Measurements from ENCODE around the gene GGA3. TPM values are rescaled to one million over a fixed set of nuclear protein-coding genes. Genes with fewer than 3 reads are reported as not detected.

Gene GGA3
- total RNA-seq, 4 donors from 2014 or later, result 31.3 to 42.3 (median 35.3) TPM

- in situ Hi-C loops (cut with MboI; ENCODE audit: low sequenced_read_pairs in 4 of 4) (no loop called here), intact Hi-C loops (cut with DNase I; ENCODE audit: low total_unique reads) (loop anchor here (1.0 to 2.0 kb wide), 3 partner anchors 18 to 155 kb away; partner anchors contain the start of gene SLC25A19)
- no peaks in the 10 kb centered on the region for H3K27me3 ChIP-seq
Measured at GRCh38 chr17:75270218-75270965, 9.0 kb upstream of the GGA3 start.

DNA sequence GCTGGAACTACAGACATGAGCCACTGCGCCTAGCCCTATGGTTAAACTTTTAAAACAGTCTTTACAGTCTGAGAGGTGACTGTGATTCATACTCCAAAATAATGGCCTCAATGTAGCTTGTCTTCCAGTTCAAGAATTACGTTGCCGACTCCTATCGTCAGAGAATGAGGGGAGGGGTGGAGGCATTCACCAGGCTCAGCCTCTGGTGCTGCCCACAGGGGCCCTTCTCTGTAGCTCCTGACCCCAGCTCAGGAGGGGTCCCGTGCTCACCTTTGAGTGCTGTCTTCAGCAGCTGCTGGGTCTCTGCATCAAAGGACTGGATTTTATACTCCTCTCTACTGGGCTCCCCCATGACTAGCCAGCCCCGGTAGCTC lies 8.4 kb upstream of the GGA3 start:
- TF ChIP-seq POLR2A (IDR thresholded peaks at IDR 0.05), result no peak
- TF ChIP-seq CTCF (IDR thresholded peaks at IDR 0.05 in 4 of 5, conservative IDR thresholded peaks at IDR 0.05 in 1 of 5), result no peak
- intact Hi-C loops (cut with DNase I; ENCODE audit: low total_unique reads) (loop anchor here (1.0 to 10.0 kb wide), 4 partner anchors 19 to 245 kb away; partner anchors contain the start of genes CASKIN2, SLC25A19 and TSEN54), in situ Hi-C loops (cut with MboI; ENCODE audit: low sequenced_read_pairs in 4 of 4) (no loop called here)
- no peaks in the 10 kb centered on the region for H3K27me3 ChIP-seq
- ATAC-seq, result no peak
- peak overlapping the region; percentile 82 to 98 (median 88) for H3K4me3 ChIP-seq
- peaks cover 0 to 27% of the 10 kb centered on the region in 2 donors for H3K36me3 ChIP-seq
- peaks cover 18 to 33% of the 10 kb centered on the region in 2 donors for H3K4me1 ChIP-seq
- H3K9me3 ChIP-seq, result no peaks in the 10 kb centered on the region
- DNase-seq, result no peak
- peak overlapping the region; percentile 96 to 100 (median 98) for H3K27ac ChIP-seq

More at GRCh38 chr17:75270218-75270965, 9.0 kb upstream of the GGA3 start:
- DNase-seq (peak; percentile 67 to 93), ATAC-seq (peak; percentile 74 to 83)
- Histone ChIP-seq H3K27ac (peak overlapping the region; percentile 96 to 100 (median 98)), H3K36me3 (peaks cover 0 to 21% of the 10 kb centered on the region in 2 donors), H3K4me3 (peak overlapping the region; percentile 82 to 98 (median 88)), H3K4me1 (peaks cover 18 to 33% of the 10 kb centered on the region in 2 donors), H3K9me3 (no peaks in the 10 kb centered on the region)
- TF ChIP-seq POLR2A (IDR thresholded peaks at IDR 0.05), result peak; percentile 55 to 58
- TF ChIP-seq CTCF (IDR thresholded peaks at IDR 0.05 in 4 of 5, conservative IDR thresholded peaks at IDR 0.05 in 1 of 5), result peak in 2 of 5 experiments; percentile 8 to 50

- no peak for TF ChIP-seq POLR2A (IDR thresholded peaks at IDR 0.05)
- no peak for TF ChIP-seq CTCF (IDR thresholded peaks at IDR 0.05 in 4 of 5, conservative IDR thresholded peaks at IDR 0.05 in 1 of 5)
- H3K27me3 ChIP-seq, result no peaks in the 10 kb centered on the region
- H3K4me1 ChIP-seq, result peaks cover 23 to 39% of the 10 kb centered on the region in 2 donors
- H3K27ac ChIP-seq, result peak overlapping the region in 1 of 4 donors; percentile 40
- intact Hi-C loops (cut with DNase I; ENCODE audit: low total_unique reads) (loop anchor here (10.0 kb wide), 1 partner anchor 247 kb away; the partner anchor contains the start of genes CASKIN2 and TSEN54), in situ Hi-C loops (cut with MboI; ENCODE audit: low sequenced_read_pairs in 4 of 4) (no loop called here)
- DNase-seq (no peak), ATAC-seq (no peak)
- peaks cover 0 to 43% of the 10 kb centered on the region in 2 donors for H3K36me3 ChIP-seq
- no peaks in the 10 kb centered on the region for H3K9me3 ChIP-seq
- no peak overlapping the region for H3K4me3 ChIP-seq
Measured at GRCh38 chr17:75267411-75268232, 6.2 kb upstream of the GGA3 start.

DNA sequence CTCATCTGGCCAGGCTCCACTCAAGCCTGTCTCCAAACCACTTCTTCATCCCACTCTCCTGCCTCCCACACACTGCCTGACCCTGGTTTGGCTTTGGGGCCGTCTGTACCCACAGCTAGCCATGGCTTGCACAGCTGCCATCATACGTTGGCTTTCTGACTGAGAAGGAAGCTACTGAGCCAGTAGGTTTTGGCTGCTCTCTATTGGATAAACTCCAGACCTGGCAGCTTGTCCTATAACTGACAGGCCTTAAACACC lies 5.7 kb upstream of the GGA3 start:
- in situ Hi-C loops (cut with MboI; ENCODE audit: low sequenced_read_pairs in 4 of 4) (no loop called here), intact Hi-C loops (cut with DNase I; ENCODE audit: low total_unique reads) (loop anchor here (10.0 kb wide), 1 partner anchor 248 kb away; the partner anchor contains the start of genes CASKIN2 and TSEN54)
- peaks cover 22 to 39% of the 10 kb centered on the region in 2 donors for H3K4me1 ChIP-seq
- H3K9me3 ChIP-seq, result no peaks in the 10 kb centered on the region
- DNase-seq (no peak), ATAC-seq (no peak)
- peak overlapping the region in 1 of 4 donors; percentile 40 for H3K27ac ChIP-seq
- no peak overlapping the region for H3K4me3 ChIP-seq
- H3K36me3 ChIP-seq, result peaks cover 0 to 43% of the 10 kb centered on the region in 2 donors
- TF ChIP-seq POLR2A (IDR thresholded peaks at IDR 0.05) (no peak), CTCF (IDR thresholded peaks at IDR 0.05 in 4 of 5, conservative IDR thresholded peaks at IDR 0.05 in 1 of 5) (no peak)
- no peaks in the 10 kb centered on the region for H3K27me3 ChIP-seq
